Kidney (tissue), 14 donors: Measurements from ENCODE around the gene CTIF. TPM values are rescaled to one million over a fixed set of nuclear protein-coding genes. Genes with fewer than 3 reads are reported as not detected.

Source experiments
- DNase-seq, 5 donors: peaks; one replicate each; pipeline ENCODE4 v3.0.0-alpha.2; 2013 to 2020
- FAIRE-seq: peaks from 2 replicates; lab custom pipeline; 2012; peaks lifted over from hg19 to GRCh38; lab: Jason Lieb, UNC
- H3K27ac ChIP-seq, 2 donors: one replicate each; pipeline ENCODE4 v1.7.0; 2013; ENCODE audit warnings: low read depth in 2 of 2, low read length in 2 of 2, inconsistent platforms in 1 of 2
- H3K27me3 ChIP-seq: one replicate; pipeline ENCODE4 v1.7.1; 2013; ENCODE audit warnings: low read length, inconsistent platforms; ENCODE audit not compliant: control insufficient read depth, insufficient read depth
- H3K36me3 ChIP-seq, 3 donors: one replicate each; pipeline versions ENCODE4 v1.7.0 to v1.7.1; 2013; ENCODE audit warnings: low read length in 3 of 3, control low read depth in 1 of 3, inconsistent platforms in 1 of 3; ENCODE audit not compliant: insufficient read depth in 3 of 3, control insufficient read depth in 2 of 3
- H3K4me1 ChIP-seq, 3 donors: one replicate each; pipeline versions ENCODE4 v1.7.0 to v1.7.1; 2013; ENCODE audit warnings: low read length in 3 of 3, inconsistent platforms in 1 of 3, low read depth in 1 of 3; ENCODE audit not compliant: control insufficient read depth in 2 of 3, insufficient read depth in 2 of 3
- H3K4me3 ChIP-seq, 3 donors: one replicate each; pipeline versions ENCODE4 v1.7.0 to v1.8.1; 2013; ENCODE audit warnings: low read length in 3 of 3, control low read depth in 1 of 3, inconsistent platforms in 1 of 3
- H3K9ac ChIP-seq, 3 donors: one replicate each; pipeline versions ENCODE4 v1.7.0 to v1.7.1; 2013; ENCODE audit warnings: low read length in 3 of 3, control low read depth in 1 of 3, inconsistent platforms in 1 of 3
- H3K9me3 ChIP-seq, 3 donors: one replicate each; pipeline versions ENCODE4 v1.7.0 to v1.7.1; 2013; ENCODE audit warnings: low read length in 3 of 3, control low read depth in 1 of 3, inconsistent platforms in 1 of 3; ENCODE audit not compliant: control insufficient read depth in 2 of 3, insufficient read depth in 1 of 3
- intact Hi-C: fragments of 100-400 bp; cut with DNase I; formaldehyde crosslinking; loops from one replicate; pipeline ENCODE4 v1.11.1; 2022
- polyA plus RNA-seq: library from polyadenylated mRNA; stranded (reverse); fragments of 350-450 nt; fragmentation: Illumina TruSeq; extraction: RNeasy Lipid Tissue Mini Kit (QIAGEN cat#74804); gene quantifications from one replicate; pipeline ENCODE4 v1.2.3, GENCODE V29; 2014; ENCODE audit warnings: low read depth, low replicate concordance; ENCODE audit not compliant: insufficient read depth
- total RNA-seq: library from RNA; stranded (reverse); fragmentation: NEBNext Ultra II Directional; extraction: Animal tissue kit (Norgen Biotek cat#: 25700); gene quantifications from one replicate; pipeline ENCODE4 v1.2.1, GENCODE V29; 2021
- TF ChIP-seq, protein P1 (sequence below): IDR thresholded peaks from 3 replicates; pipeline ENCODE4 v1.5.1; 2012; ENCODE audit warnings: mild to moderate bottlenecking, moderate library complexity, borderline replicate concordance; ENCODE audit not compliant: insufficient read depth; ENCODE audit errors: extremely low read depth
- donor health status: control.
- donor health status: control.
- donor health status: control.
- donor health status: control.
- donor health status: control.
- donor health status: DM: yes; HTN: yes; CAD: no.
- donor health status: Normal renal cell carcinoma (clear cell type).

Gene CTIF
- total and polyA plus RNA-seq, 2 donors from 2014 or later, result 37.3 to 41.9 TPM

DNA sequence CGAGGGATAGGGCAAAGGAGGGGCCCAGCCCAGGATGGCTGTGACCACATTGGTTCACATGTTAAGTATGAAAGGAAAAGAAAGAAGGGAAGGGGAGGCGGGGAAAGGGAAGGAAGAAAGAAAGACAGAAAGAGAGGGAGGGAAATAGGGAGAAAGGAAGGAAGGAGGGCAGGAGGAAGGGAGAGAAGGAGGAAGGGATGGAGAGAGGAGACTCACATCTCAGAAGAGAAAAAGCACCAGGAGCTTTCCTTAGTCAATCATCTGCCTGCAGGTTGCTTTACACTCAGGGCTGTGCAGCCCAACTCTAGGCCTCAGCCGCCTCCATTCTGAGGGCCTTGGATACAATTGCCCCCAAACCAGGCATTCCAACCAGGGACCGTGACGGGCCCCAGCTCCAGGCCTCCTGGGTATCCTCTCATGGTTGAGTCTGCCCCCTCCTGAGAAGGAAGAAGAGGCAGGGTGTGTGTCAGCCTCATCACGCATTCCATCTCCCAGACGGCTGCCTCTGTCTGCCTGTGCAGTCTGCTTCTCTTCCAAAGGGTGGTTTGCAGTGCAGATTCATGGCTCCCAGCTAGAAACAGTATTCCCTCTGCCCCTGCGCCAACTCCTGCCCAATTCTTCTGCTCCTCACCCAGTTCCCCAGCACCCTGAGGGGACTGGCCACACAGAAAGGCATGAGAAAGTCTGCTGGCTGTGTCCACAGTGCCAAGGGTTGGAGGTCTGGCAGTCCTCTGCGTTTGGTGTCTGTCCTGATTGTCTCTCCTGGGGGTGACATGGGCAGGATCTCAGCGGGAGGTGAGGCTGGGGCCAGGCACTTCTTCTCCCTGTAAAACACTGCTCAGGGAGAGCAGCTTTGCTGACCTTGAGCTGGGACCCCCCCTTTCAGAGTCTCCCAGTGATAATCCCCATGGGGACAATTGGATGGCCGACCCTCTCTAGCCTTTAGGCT lies 248.6 kb downstream of the CTIF start:
- H3K4me1 ChIP-seq, result peaks cover 0 to 19% (median 13%) of the 10 kb centered on the region in 3 donors
- intact Hi-C loops, result no loop called here

DNA sequence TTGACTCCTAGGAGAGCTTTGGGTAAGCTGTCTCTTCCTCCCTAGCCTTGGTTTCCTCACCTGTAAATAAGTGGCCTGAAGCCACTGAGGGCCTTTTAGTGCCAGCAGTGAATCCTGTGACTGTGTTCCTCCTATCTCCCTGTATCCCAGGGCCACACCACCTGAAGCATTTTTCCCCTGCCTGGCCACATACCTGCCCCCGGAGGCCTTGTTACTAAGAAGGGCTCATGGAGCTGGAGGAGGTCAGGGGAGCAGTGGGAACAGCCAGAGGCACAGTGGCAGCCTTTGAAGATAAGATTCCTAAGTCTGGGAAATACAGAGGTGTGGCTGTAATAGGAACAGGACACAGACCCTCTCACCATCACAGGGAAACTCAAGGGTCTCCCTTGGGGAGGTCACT lies 249.5 kb downstream of the CTIF start:
- H3K9me3 ChIP-seq, result no peaks in the 10 kb centered on the region
- FAIRE-seq, result no peak
- TF ChIP-seq, protein P1, sequence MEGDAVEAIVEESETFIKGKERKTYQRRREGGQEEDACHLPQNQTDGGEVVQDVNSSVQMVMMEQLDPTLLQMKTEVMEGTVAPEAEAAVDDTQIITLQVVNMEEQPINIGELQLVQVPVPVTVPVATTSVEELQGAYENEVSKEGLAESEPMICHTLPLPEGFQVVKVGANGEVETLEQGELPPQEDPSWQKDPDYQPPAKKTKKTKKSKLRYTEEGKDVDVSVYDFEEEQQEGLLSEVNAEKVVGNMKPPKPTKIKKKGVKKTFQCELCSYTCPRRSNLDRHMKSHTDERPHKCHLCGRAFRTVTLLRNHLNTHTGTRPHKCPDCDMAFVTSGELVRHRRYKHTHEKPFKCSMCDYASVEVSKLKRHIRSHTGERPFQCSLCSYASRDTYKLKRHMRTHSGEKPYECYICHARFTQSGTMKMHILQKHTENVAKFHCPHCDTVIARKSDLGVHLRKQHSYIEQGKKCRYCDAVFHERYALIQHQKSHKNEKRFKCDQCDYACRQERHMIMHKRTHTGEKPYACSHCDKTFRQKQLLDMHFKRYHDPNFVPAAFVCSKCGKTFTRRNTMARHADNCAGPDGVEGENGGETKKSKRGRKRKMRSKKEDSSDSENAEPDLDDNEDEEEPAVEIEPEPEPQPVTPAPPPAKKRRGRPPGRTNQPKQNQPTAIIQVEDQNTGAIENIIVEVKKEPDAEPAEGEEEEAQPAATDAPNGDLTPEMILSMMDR, result no peak
- no peaks in the 10 kb centered on the region for H3K36me3 ChIP-seq
- H3K27me3 ChIP-seq, result no peaks in the 10 kb centered on the region
- peaks cover 0 to 13% (median 6%) of the 10 kb centered on the region in 3 donors for H3K4me1 ChIP-seq
- H3K4me3 ChIP-seq, result no peak overlapping the region
- DNase-seq, result no peak
- H3K9ac ChIP-seq, result no peak overlapping the region
- intact Hi-C loops, result no loop called here
- no peak overlapping the region for H3K27ac ChIP-seq

More for the DNA sequence above, 248.6 kb downstream of the CTIF start:
- FAIRE-seq (no peak), DNase-seq (peak; percentile 61 to 77 (median 62))
- H3K9me3 ChIP-seq, result no peaks in the 10 kb centered on the region
- no peak overlapping the region for H3K4me3 ChIP-seq
- H3K9ac ChIP-seq, result no peak overlapping the region
- TF ChIP-seq, protein P1, result no peak
- H3K36me3 ChIP-seq, result no peaks in the 10 kb centered on the region
- H3K27ac ChIP-seq, result no peak overlapping the region
- H3K27me3 ChIP-seq, result no peaks in the 10 kb centered on the region

DNA sequence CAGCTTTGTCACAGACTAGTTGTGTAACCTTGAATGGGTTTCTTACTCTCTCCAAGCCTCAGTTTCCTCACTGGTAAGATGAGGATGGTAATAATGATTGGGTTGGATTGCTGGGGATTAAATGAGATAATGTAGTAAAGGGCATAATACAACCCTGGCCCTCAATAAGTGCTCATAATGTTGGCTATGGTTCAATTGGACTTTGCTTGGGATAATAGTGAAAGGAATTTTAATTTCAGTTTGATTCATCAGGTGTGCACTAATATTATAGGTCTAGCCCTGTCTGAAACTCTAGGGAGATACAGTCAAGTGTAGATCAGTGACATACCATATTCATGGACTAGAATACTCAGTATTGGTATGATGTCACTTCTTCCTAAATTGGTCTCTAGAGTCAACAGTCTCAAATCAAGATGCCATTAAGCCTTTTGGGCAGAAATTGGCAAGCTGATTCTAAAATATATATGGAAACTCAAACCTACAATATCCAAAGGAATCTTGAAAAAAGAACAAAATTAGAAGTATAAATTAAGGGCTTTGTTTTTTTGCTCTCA lies 250.5 kb downstream of the CTIF start:
- peaks cover 0 to 9% (median 6%) of the 10 kb centered on the region in 3 donors for H3K4me1 ChIP-seq
- peak overlapping the region in 1 of 2 donors; percentile 5 for H3K27ac ChIP-seq
- H3K36me3 ChIP-seq, result no peaks in the 10 kb centered on the region
- no peak overlapping the region for H3K4me3 ChIP-seq
- H3K9ac ChIP-seq, result no peak overlapping the region
- DNase-seq (no peak), FAIRE-seq (no peak)
- intact Hi-C loops, result no loop called here
- TF ChIP-seq, protein P1, result no peak
- H3K27me3 ChIP-seq, result no peaks in the 10 kb centered on the region
- H3K9me3 ChIP-seq, result no peaks in the 10 kb centered on the region
